NCI-H82 (cell line): Measurements from ENCODE around the gene TRPV4.
A peak's percentile ranks its signal among the peaks of the same experiment; 100 is the strongest.
"Not testable (repeated sequence)": the region's sequence is repeated elsewhere in the genome, so short reads cannot be mapped to it uniquely, and the experiment has no call there.

Experiments used
- DNase-seq: peaks from one replicate; lab custom pipeline; 2025; lab: John Stamatoyannopoulos, UW

The TRPV4 gene

GRCh38 chr12:109833307-109834189 is at the start of gene TRPV4:
Gene TRPV4, minus strand, starts transcription at chr12:109833398. Its CDS starts 18,602 bp downstream, at chr12:109814796.
- DNase-seq: no peak

GRCh38 chr12:109881752-109882151 is 48.6 kb upstream of the TRPV4 start:
- DNase-seq: no peak

- no peak for DNase-seq
Observed at GRCh38 chr12:109880938-109881337, 47.7 kb upstream of the TRPV4 start.

DNA sequence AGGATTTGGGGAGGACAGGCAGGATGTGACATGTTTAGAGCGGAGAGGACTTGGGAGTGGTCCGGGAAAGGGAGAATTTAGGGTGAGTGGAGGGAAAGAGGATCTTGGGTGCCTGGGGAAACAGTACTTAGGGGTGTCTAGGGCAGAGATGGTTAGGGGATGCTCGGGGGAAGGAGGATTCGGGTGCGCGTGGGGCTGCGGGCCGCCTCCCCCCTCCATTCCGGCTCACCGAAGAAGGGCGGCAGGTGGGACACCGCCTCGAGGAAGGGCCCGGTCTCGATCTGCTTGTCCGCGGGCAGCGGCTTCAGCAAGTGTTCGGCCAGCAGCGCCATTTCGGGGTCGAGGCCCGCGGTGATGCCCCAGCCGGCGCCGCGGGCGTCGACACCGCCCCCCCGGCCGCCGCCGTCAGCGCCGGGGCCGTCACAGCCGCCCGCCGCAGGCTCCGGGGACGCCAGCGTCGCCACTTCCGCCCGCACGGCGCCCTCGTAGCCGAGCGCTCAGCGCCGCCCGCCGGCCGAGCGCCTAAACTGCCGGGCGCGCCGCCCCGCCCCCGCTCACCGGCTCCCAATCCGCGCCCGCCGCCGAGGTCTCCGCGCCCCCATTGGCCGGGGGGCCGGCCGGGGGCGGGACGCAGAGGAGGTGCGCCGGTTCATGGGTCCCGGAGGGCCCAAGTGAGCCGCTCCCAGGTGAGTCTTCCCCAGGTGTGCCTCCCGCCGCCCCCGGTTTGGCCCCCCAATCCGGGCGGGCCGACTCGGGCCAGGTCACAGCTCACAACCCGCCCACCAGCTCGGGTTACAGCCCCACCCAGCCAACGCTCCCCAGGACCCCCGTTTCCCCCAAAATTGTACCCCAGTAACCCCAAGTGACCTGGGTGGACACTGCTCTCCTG is 47.1 kb upstream of the TRPV4 start, which contains the start of gene GLTP:
GLTP (minus strand) TSS at position 499 of the 889 bp plus-strand sequence; CDS start at position 332, 167 bp downstream.
- peak; percentile 92 for DNase-seq

DNA sequence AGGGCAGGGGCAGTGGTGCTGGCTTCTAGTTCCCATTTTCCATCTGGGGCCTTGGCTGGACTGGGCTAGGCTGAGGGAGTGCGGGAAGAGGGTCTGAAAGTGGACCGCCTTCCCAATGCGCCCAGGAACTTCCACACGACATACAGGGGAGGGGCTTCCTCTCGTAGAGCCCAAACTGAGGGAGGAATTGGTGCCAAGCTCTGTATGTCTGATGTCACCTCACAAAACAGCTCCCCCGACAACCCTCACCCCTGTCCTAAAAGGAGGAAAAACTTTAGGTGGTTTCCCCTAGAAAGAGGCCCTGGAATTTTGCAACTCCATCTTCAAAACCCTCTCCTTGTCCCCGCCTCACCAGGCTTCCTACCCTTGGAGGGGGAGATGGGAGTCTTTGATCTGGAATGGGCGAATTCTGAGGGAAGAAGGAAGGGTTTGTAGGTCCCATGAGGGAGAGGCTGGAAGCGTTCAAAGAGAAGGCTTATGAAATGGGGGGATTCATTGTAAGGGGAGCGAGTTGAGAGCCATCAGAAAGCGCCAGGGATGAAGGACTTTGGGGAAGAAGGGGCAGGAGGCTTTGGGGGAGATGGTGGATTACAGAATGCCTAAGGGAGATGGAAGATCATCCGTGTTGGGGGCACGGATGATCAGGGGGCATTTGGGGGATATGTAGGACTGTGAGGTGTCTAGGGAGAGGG is 46.3 kb upstream of the TRPV4 start:
- peak; percentile 38 for DNase-seq

- no peak for DNase-seq
Observed at GRCh38 chr12:109878749-109879148, 45.6 kb upstream of the TRPV4 start.

DNA sequence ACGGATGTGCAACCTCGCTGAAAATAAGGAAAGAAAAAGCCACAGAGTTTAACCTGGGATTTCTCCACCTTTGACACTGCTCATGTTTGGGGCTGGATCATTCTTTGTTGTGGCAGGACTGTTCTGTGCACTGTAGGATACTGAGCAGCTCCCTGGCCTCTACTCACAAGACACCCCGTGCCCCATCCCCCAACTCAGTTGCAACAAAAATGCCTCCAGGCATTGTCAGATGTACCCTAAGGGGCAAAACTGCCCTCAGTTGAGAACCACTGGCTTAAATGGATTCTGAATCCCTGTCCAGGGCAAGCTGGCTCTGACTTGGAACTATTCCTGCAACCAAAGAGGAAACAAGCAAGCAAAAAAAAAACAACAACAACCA is 45.0 kb upstream of the TRPV4 start:
- DNase-seq: no peak

DNA sequence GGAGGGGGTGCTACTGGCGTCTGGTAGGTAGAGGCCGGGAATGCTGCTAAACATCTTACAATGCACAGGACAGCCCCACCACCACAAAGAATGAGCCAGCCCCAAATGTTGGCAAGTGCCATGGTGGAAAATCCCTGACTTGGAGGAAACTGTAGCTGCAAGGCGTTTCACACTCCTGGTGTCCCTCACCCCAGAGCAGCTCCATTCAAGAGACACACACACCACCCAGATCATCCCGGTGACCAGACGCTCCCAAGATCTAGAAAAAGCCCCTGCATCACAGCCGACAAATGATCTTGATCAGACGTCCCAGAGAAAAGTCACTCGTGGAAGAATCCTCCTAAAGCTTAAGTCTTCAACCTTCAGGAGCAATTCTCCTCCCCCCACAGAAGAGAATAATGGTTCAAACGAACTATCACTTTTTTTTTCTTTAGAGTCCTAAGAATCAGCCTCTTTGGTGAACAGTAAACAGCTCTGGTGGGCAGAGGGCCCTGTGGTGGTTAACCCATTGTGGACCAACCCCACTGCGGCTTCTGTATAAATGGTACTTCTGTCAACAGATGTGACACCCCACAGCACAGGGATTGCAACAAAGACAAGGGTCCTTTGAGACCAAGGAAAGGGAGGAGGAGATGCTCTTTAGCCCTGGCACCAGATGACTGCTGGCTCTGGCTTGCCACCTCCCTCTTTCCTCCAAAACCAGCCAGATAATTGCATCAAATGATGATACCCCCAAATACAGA is 44.5 kb upstream of the TRPV4 start:
- no peak for DNase-seq

- no peak for DNase-seq
Observed at GRCh38 chr12:109876406-109876805, 43.2 kb upstream of the TRPV4 start.

DNA sequence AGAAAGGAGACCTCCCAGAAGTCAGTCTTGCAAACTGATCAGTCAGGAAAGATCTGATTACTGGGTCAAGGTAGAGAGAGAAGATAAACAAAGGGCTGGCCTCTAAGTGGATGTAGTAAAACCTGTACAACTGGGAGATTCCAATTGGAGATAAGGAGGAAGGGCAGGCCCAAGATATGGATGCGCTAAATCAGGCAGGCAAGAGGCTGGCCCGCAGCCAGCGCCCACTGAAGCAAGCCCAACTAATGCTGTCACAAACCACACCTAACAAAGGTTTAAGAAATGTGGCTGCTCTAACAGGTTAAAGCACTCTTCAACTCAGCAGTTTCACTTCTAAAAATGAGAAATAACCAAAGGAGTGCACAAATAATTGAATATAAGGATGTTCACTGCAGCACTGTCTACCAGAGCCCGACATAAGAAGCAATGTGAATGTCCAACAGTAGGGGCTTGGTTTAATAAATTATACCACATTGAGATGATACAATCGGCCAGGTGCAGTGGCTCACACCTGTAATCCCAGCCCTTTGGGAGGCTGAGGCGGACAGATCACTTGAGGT is 42.5 kb upstream of the TRPV4 start:
- DNase-seq: peak; percentile 16

DNA sequence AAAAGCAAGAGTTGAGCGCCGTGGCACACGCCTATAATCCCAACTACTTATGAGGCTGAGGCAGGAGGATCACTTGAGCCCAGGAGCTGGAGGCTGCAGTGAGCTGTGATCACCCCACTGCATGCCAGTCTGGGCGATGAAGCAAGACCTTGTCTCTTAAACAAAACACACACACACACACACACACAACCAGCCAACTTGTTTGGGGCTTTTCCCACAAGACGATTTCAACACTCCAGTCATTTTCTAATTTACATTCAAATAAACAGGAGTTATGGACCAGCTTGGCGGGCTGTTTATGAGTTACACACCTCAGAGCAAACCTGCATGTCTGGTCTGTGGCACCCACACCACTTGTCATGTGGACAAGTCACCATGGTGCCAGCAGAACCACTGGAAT is 40.5 kb upstream of the TRPV4 start:
- no peak for DNase-seq

- DNase-seq: no peak
Observed at GRCh38 chr12:109871668-109872314, 38.6 kb upstream of the TRPV4 start.

DNA sequence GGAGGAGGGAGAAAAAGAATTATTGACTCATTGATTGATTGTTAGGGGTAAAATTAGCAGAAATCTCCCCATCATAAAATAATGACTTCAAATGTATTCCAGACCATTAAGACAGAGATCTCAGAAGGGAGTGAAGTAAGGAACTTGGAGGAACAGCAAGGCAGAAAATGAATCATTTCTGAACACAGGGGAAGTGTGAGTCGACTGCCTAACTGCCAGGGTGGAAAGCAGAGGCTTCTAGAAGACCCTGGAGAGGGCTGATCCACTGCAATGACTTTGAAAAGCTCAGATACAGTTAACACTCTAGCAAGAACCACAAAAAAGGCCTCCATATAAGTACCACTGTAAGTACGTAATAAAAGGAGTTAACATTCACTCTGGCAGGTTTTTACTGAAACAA is 37.5 kb upstream of the TRPV4 start:
- DNase-seq: no peak

DNA sequence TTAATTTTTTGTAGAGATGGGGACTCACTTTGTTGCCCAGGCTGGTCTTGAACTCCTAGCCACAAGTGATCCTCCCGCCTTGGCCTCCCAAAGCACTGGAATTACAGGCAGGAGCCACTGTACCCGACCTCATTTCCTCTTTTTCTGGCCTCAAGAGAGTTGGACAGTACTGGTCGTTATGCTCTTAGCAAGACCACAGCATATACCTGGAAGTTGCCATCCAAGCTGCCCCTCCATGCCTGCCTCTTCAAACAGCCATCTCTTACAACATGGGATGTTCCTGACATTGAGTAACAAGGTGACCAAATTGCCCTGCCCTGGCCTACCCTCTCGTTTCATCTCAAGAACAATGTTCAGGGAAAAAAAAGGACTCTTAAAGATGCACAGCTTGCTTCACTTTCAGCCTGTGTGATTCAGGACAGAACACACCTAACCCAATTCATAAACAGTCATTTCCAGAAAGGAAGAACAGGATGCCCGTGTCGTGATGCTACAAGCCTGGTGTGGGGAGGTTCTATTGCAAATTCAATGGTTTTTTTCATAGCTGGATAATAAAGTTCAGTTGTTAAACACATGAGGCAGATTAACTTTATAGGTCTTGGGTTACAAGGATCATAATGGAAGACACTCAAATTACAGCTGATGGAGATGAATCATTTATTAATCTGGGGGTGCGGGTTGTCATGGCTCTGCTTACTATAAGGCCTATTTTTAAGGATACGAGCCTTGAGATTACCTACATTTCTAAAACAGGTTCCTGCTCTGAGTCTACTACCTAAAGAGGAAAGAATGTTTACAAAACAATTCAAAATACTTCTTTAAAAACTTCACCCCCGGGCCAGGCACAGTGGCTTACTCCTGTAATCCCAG is 35.2 kb upstream of the TRPV4 start:
- no peak for DNase-seq

GRCh38 chr12:109864916-109865315 is 31.7 kb upstream of the TRPV4 start:
- no peak for DNase-seq

GRCh38 chr12:109863847-109864712 is 30.9 kb upstream of the TRPV4 start:
- DNase-seq: no peak

DNA sequence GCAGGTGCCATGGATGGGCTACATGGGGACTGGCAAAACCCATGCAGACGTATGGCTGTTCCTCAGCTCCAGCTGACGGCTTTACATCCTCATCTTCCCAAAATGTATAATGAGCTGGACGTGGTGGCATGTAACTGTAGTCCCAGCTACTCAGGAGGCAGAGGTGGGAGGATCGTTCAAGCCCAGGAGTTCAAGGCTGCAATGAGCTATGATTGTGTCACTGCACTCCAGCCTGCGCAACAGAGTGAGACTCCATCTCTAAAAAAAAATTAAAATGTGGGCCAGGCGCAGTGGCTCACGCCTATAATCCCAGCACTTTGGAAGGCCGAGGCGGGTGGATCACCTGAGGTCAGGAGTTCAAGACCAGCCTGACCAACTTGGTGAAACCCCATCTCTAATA is 29.3 kb upstream of the TRPV4 start:
- DNase-seq: not testable (repeated sequence)

DNA sequence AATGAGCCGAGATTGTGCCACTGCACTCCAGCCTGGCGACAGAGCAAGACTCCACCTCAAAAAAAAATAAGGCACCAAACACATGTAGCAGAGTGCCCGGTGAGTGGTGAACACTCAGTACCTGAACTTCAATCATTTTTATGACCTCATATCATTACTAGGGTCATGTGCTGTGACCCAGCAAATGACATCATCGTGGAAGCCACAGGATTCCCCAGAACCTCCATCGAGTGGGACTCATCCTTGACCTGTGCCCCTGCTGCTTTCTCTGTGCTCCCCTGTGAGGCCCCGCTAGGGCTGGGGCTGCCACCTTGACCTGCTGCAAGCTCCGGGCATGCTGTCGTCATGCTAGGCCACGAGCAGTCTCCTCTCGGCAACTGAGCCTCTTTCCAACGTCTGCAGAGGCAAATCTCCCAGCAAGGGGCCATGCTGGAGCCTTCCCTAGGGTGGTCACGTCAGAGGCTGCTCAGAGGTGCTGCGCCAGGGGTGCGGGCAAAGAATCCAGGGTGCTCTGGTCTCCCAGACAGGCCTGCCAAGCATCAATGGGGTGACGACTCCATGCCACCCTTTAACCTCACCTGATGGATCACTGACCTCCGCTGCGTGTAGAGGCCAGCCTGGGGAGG is 28.6 kb upstream of the TRPV4 start:
- DNase-seq: no peak
